ENCODE measurements around the gene ABL2.

ABL2 gene

GRCh38 chr1:179190861-179191260, 38.6 kb downstream of the ABL2 start:
- Histone ChIP-seq H3K9me3 (ENCODE audit: control insufficient read depth, insufficient read depth, low read length) (no peaks in the 10 kb centered on the region), H3K9me2 (replicated peaks; ENCODE audit: control insufficient read depth, low read length) (no peaks in the 10 kb centered on the region), H4K20me1 (ENCODE audit: control insufficient read depth, insufficient read depth, low read depth, low read length) (peaks cover 3% of the 10 kb centered on the region; the same call in 1 of the 2 replicates), H3K36me3 (ENCODE audit: control insufficient read depth, low read length) (no peaks in the 10 kb centered on the region), H3K4me3 (ENCODE audit: low read length) (no peak overlapping the region), H3K4me2 (ENCODE audit: low read length) (no peak overlapping the region), H3K79me2 (ENCODE audit: control insufficient read depth, low read length) (peaks cover 33% of the 10 kb centered on the region), H3K27ac (ENCODE audit: low read depth, low read length) (no peak overlapping the region), H3K27me3 (ENCODE audit: control insufficient read depth, low read length) (no peaks in the 10 kb centered on the region), H3K4me1 (ENCODE audit: control insufficient read depth, low read length) (peaks cover 6% of the 10 kb centered on the region), H3F3A (ENCODE audit: control insufficient read depth, insufficient read depth) (no peaks in the 10 kb centered on the region)
- TF ChIP-seq EZH2phosphoT487 (IDR thresholded peaks at IDR 0.05; ENCODE audit: borderline replicate concordance, low read length) (no peak), CTCF (IDR thresholded peaks at IDR 0.05; ENCODE audit: low read depth, low read length, poor library complexity, severe bottlenecking) (no peak)

GRCh38 chr1:179187735-179188471, 41.6 kb downstream of the ABL2 start:
- Histone ChIP-seq H3K36me3 (ENCODE audit: control insufficient read depth, low read length) (no peaks in the 10 kb centered on the region), H3K4me1 (ENCODE audit: control insufficient read depth, low read length) (peaks cover 6% of the 10 kb centered on the region), H3K9me3 (ENCODE audit: control insufficient read depth, insufficient read depth, low read length) (no peaks in the 10 kb centered on the region), H3K9me2 (replicated peaks; ENCODE audit: control insufficient read depth, low read length) (no peaks in the 10 kb centered on the region), H4K20me1 (ENCODE audit: control insufficient read depth, insufficient read depth, low read depth, low read length) (peaks cover 3% of the 10 kb centered on the region; the same call in 1 of the 2 replicates), H3K79me2 (ENCODE audit: control insufficient read depth, low read length) (peaks cover 30% of the 10 kb centered on the region), H3K4me3 (ENCODE audit: low read length) (no peak overlapping the region), H3F3A (ENCODE audit: control insufficient read depth, insufficient read depth) (no peaks in the 10 kb centered on the region), H3K4me2 (ENCODE audit: low read length) (no peak overlapping the region), H3K27me3 (ENCODE audit: control insufficient read depth, low read length) (no peaks in the 10 kb centered on the region), H3K27ac (ENCODE audit: low read depth, low read length) (no peak overlapping the region)
- TF ChIP-seq CTCF (IDR thresholded peaks at IDR 0.05; ENCODE audit: low read depth, low read length, poor library complexity, severe bottlenecking) (no peak), EZH2phosphoT487 (IDR thresholded peaks at IDR 0.05; ENCODE audit: borderline replicate concordance, low read length) (no peak)

- no peaks in the 10 kb centered on the region for H3K36me3 ChIP-seq (ENCODE audit: control insufficient read depth, low read length)
- no peaks in the 10 kb centered on the region for H3K9me2 ChIP-seq (replicated peaks; ENCODE audit: control insufficient read depth, low read length)
- no peak overlapping the region for H3K27ac ChIP-seq (ENCODE audit: low read depth, low read length)
- peaks cover 2% of the 10 kb centered on the region; the same call in 1 of the 2 replicates for H4K20me1 ChIP-seq (ENCODE audit: control insufficient read depth, insufficient read depth, low read depth, low read length)
- peaks cover 6% of the 10 kb centered on the region for H3K4me1 ChIP-seq (ENCODE audit: control insufficient read depth, low read length)
- no peaks in the 10 kb centered on the region for H3K27me3 ChIP-seq (ENCODE audit: control insufficient read depth, low read length)
- no peak overlapping the region for H3K4me3 ChIP-seq (ENCODE audit: low read length)
- H3K79me2 ChIP-seq (ENCODE audit: control insufficient read depth, low read length): peaks cover 26% of the 10 kb centered on the region
- H3K9me3 ChIP-seq (ENCODE audit: control insufficient read depth, insufficient read depth, low read length): no peaks in the 10 kb centered on the region
- no peaks in the 10 kb centered on the region for H3F3A ChIP-seq (ENCODE audit: control insufficient read depth, insufficient read depth)
- TF ChIP-seq CTCF (IDR thresholded peaks at IDR 0.05; ENCODE audit: low read depth, low read length, poor library complexity, severe bottlenecking) (no peak), EZH2phosphoT487 (IDR thresholded peaks at IDR 0.05; ENCODE audit: borderline replicate concordance, low read length) (no peak)
- no peak overlapping the region for H3K4me2 ChIP-seq (ENCODE audit: low read length)
These were observed 42.4 kb downstream of the ABL2 start for GRCh38 chr1:179187043-179187442.
